Loucy (cell line): ENCODE data around the gene LIPN.

ENCODE experiments used
- H2AFZ ChIP-seq: fragments of 200-600 bp; sonication (generic); 2 replicates; pipeline ENCODE4 v1.6.0; 2016; ENCODE audit warnings: antibody characterized with exemption, mild to moderate bottlenecking, low read length, moderate library complexity
- H3F3A ChIP-seq: fragments of 200-600 bp; 2 replicates; pipeline ENCODE4 v1.6.0; 2016; ENCODE audit warnings: antibody characterized with exemption, low read depth, mild to moderate bottlenecking
- H3K27me3 ChIP-seq: fragments of 200-600 bp; sonication (generic); 2 replicates; pipeline ENCODE4 v1.6.1; 2014; ENCODE audit warnings: low read length, mild to moderate bottlenecking; ENCODE audit not compliant: insufficient read depth, poor library complexity, severe bottlenecking
- H3K36me3 ChIP-seq: fragments of 200-600 bp; sonication (generic); 2 replicates; pipeline ENCODE4 v1.6.1; 2016; ENCODE audit warnings: low read length; ENCODE audit not compliant: insufficient read depth
- H3K4me1 ChIP-seq: fragments of 200-600 bp; sonication (generic); 2 replicates; pipeline ENCODE4 v1.5.1; 2014; ENCODE audit warnings: low read length, mild to moderate bottlenecking; ENCODE audit not compliant: insufficient read depth, poor library complexity, severe bottlenecking
- H3K4me2 ChIP-seq: fragments of 200-600 bp; sonication (generic); 2 replicates; pipeline ENCODE4 v1.6.0; 2014; ENCODE audit warnings: antibody characterized with exemption, low read length, low read depth, mild to moderate bottlenecking; ENCODE audit not compliant: poor library complexity, severe bottlenecking
- H3K4me3 ChIP-seq: fragments of 200-600 bp; sonication (generic); 2 replicates; pipeline ENCODE4 v1.5.1; 2014; ENCODE audit warnings: low read length, mild to moderate bottlenecking, mixed read lengths; ENCODE audit not compliant: poor library complexity, severe bottlenecking
- H3K79me2 ChIP-seq: fragments of 200-600 bp; sonication (generic); 2 replicates; pipeline ENCODE4 v1.6.1; 2014; ENCODE audit warnings: low read length; ENCODE audit not compliant: insufficient read depth
- H3K9ac ChIP-seq: fragments of 200-600 bp; sonication (generic); 2 replicates; pipeline ENCODE4 v1.6.0; 2014; ENCODE audit warnings: mild to moderate bottlenecking, low read depth, low read length, moderate library complexity; ENCODE audit not compliant: poor library complexity, severe bottlenecking
- H3K9me2 ChIP-seq: fragments of 200-600 bp; sonication (generic); replicated peaks from 2 replicates; pipeline ENCODE4 v1.6.1; 2016; ENCODE audit warnings: low read depth, low read length, mixed read lengths
- H3K9me3 ChIP-seq: fragments of 200-600 bp; sonication (generic); 2 replicates; pipeline ENCODE4 v1.6.1; 2014; ENCODE audit warnings: mild to moderate bottlenecking, antibody characterized with exemption, low read length, low read depth; ENCODE audit not compliant: insufficient read depth
- H4K20me1 ChIP-seq: fragments of 200-600 bp; sonication (generic); 2 replicates; pipeline ENCODE4 v1.6.0; 2014; ENCODE audit warnings: antibody characterized with exemption, low read length, mild to moderate bottlenecking; ENCODE audit not compliant: insufficient read depth, poor library complexity, severe bottlenecking
- CTCF ChIP-seq: fragments of 200-600 bp; sonication (generic); conservative IDR thresholded peaks from 2 replicates; pipeline ENCODE4 v1.5.1; 2014; ENCODE audit warnings: mild to moderate bottlenecking, antibody characterized with exemption, low read length
- EZH2phosphoT487 ChIP-seq: fragments of 200-600 bp; IDR thresholded peaks from 2 replicates; pipeline ENCODE4 v1.6.1; 2018; ENCODE audit warnings: antibody characterized with exemption, mild to moderate bottlenecking, moderate library complexity, borderline replicate concordance

LIPN gene

GRCh38 chr10:88742448-88742847, 17.4 kb upstream of the LIPN start:
- H3K4me2 ChIP-seq = no peak overlapping the region
- no peaks in the 10 kb centered on the region for H3F3A ChIP-seq
- no peak overlapping the region for H3K4me3 ChIP-seq
- no peaks in the 10 kb centered on the region for H3K9me2 ChIP-seq
- no peak overlapping the region for H2AFZ ChIP-seq
- H3K79me2 ChIP-seq = no peaks in the 10 kb centered on the region
- TF ChIP-seq EZH2phosphoT487 (no peak), CTCF (no peak)
- no peaks in the 10 kb centered on the region for H4K20me1 ChIP-seq
- peaks cover 5% of the 10 kb centered on the region for H3K27me3 ChIP-seq
- H3K36me3 ChIP-seq = no peaks in the 10 kb centered on the region
- H3K9me3 ChIP-seq = no peaks in the 10 kb centered on the region; the same call in 1 of the 2 replicates
- H3K9ac ChIP-seq = no peak overlapping the region
- H3K4me1 ChIP-seq = no peaks in the 10 kb centered on the region

DNA sequence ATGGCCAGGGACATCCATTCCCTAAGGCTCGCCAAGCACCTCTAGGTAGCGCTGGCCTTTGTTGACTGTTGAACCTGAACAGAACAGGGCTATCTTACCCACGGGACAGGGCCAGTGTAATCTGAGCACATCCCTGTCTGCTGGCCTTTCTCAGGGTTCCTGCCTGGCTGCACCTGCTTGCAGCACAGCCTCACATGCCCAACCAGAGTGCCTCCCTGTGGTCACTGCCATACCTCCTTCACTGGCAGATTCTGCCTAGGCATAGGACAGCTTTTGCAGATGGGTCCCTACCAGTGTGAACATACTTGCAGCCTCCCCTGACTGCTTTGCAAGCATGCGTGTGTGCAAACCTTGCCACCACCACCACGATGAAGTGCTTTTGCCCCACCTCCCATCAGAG, 15.8 kb upstream of the LIPN start:
- no peaks in the 10 kb centered on the region for H4K20me1 ChIP-seq
- no peak overlapping the region for H3K4me3 ChIP-seq
- no peak overlapping the region for H2AFZ ChIP-seq

GRCh38 chr10:88745633-88746032, 14.2 kb upstream of the LIPN start:
- H3K36me3 ChIP-seq = no peaks in the 10 kb centered on the region
- H3K79me2 ChIP-seq = no peaks in the 10 kb centered on the region
- no peaks in the 10 kb centered on the region for H3K27me3 ChIP-seq
- no peak overlapping the region for H3K9ac ChIP-seq
- H4K20me1 ChIP-seq = no peaks in the 10 kb centered on the region
- no peak for TF ChIP-seq EZH2phosphoT487
- no peak for TF ChIP-seq CTCF
- no peak overlapping the region for H3K4me3 ChIP-seq
- H3K9me2 ChIP-seq = no peaks in the 10 kb centered on the region
- no peaks in the 10 kb centered on the region for H3F3A ChIP-seq
- no peaks in the 10 kb centered on the region for H3K4me1 ChIP-seq
- no peak overlapping the region for H2AFZ ChIP-seq
- H3K9me3 ChIP-seq = no peaks in the 10 kb centered on the region; the same call in 1 of the 2 replicates
- H3K4me2 ChIP-seq = no peak overlapping the region

More for the DNA sequence above, 15.8 kb upstream of the LIPN start:
- no peaks in the 10 kb centered on the region for H3K4me1 ChIP-seq
- H3K9ac ChIP-seq = no peak overlapping the region
- TF ChIP-seq CTCF (0 out of 2 replicates have a peak, but pooled peaks have one; percentile 19), EZH2phosphoT487 (no peak)
- no peaks in the 10 kb centered on the region; the same call in 1 of the 2 replicates for H3K9me3 ChIP-seq
- no peak overlapping the region for H3K4me2 ChIP-seq
- H3F3A ChIP-seq = no peaks in the 10 kb centered on the region
- no peaks in the 10 kb centered on the region for H3K9me2 ChIP-seq
- no peaks in the 10 kb centered on the region for H3K36me3 ChIP-seq
- no peaks in the 10 kb centered on the region for H3K27me3 ChIP-seq
- H3K79me2 ChIP-seq = no peaks in the 10 kb centered on the region
